Limb (tissue), 2 donors: ENCODE results near the gene NCR2.
A peak's percentile ranks its signal among the peaks of the same experiment; 100 is the strongest.

Source experiments
- DNase-seq, 2 donors: peaks; one replicate each; pipeline ENCODE4 v3.0.0-alpha.2; 2016; ENCODE audit errors: extremely low spot score in 2 of 2

NCR2 gene

GRCh38 chr6:41358503-41358902 is 23.1 kb downstream of the NCR2 start:
- no peak for DNase-seq

GRCh38 chr6:41359617-41360313 is 24.4 kb downstream of the NCR2 start:
- DNase-seq: no peak

- no peak for DNase-seq
Observed at GRCh38 chr6:41360314-41360685, 24.9 kb downstream of the NCR2 start.

GRCh38 chr6:41366150-41366549 is 30.7 kb downstream of the NCR2 start:
- DNase-seq: no peak

- no peak for DNase-seq
Observed at GRCh38 chr6:41367061-41367460, 31.7 kb downstream of the NCR2 start.

- DNase-seq: peak; percentile 73 to 86
Observed at GRCh38 chr6:41367700-41368099, 32.3 kb downstream of the NCR2 start.

GRCh38 chr6:41370488-41371111 is 35.2 kb downstream of the NCR2 start:
- DNase-seq: no peak

GRCh38 chr6:41371461-41371991 is 36.1 kb downstream of the NCR2 start:
- peak; percentile 22 to 65 for DNase-seq

- peak; percentile 4 to 74 for DNase-seq
Observed at GRCh38 chr6:41371992-41372831, 36.8 kb downstream of the NCR2 start.

GRCh38 chr6:41372832-41373626 is 37.6 kb downstream of the NCR2 start:
- peak in 1 of 2 donors; percentile 47 for DNase-seq

- peak in 1 of 2 donors; percentile 61 for DNase-seq
Observed at GRCh38 chr6:41373627-41373918, 38.2 kb downstream of the NCR2 start.

- peak in 1 of 2 donors; percentile 63 for DNase-seq
Observed at GRCh38 chr6:41373919-41374617, 38.7 kb downstream of the NCR2 start.

- DNase-seq: peak in 1 of 2 donors; percentile 57
Observed at GRCh38 chr6:41374618-41375590, 39.5 kb downstream of the NCR2 start.

GRCh38 chr6:41375598-41376151 is 40.3 kb downstream of the NCR2 start:
- DNase-seq: peak in 1 of 2 donors; percentile 54

GRCh38 chr6:41376176-41376575 is 40.8 kb downstream of the NCR2 start:
- DNase-seq: no peak

- no peak for DNase-seq
Observed at GRCh38 chr6:41377071-41377470, 41.7 kb downstream of the NCR2 start.

GRCh38 chr6:41379306-41379705 is 43.9 kb downstream of the NCR2 start:
- no peak for DNase-seq

GRCh38 chr6:41386594-41386993 is 51.2 kb downstream of the NCR2 start:
- DNase-seq: no peak

GRCh38 chr6:41392246-41392645 is 56.8 kb downstream of the NCR2 start:
- no peak for DNase-seq
